AG04449 (cell line): Measurements from ENCODE around the gene TUBA1B.
A peak's percentile ranks its signal among the peaks of the same experiment; 100 is the strongest.
"Not testable (repeated sequence)": the region's sequence is repeated elsewhere in the genome, so short reads cannot be mapped to it uniquely, and the experiment has no call there.

Experiments used
- CTCF ChIA-PET: fragments of 350-600 bp; formaldehyde crosslinking; extraction: SDS; loops from one replicate; lab custom pipeline; 2021; ENCODE audit warnings: antibody characterized with exemption; lab: Yijun Ruan, JAX
- POLR2A ChIA-PET: fragments of 400-600, 350-600 bp; formaldehyde crosslinking; extraction: SDS; loops from one replicate; lab custom pipeline; 2020; ENCODE audit warnings: antibody characterized with exemption, inconsistent platforms; lab: Yijun Ruan, JAX
- DNase-seq: peaks from one replicate; pipeline ENCODE4 v3.0.0-alpha.2; 2010; ENCODE audit warnings: low read depth, low spot score
- H3K4me3 ChIP-seq: 2 replicates; pipeline ENCODE4 v1.5.1; 2011; ENCODE audit warnings: low read depth, mild to moderate bottlenecking, control low read depth, low read length
- TF ChIP-seq, protein P1 (sequence below): IDR thresholded peaks from one replicate; pipeline ENCODE4 v1.5.1; 2011; ENCODE audit warnings: mild to moderate bottlenecking, moderate library complexity, low read length, control low read depth, inconsistent platforms; ENCODE audit not compliant: insufficient read depth; ENCODE audit errors: missing control alignments

TUBA1B gene

DNA sequence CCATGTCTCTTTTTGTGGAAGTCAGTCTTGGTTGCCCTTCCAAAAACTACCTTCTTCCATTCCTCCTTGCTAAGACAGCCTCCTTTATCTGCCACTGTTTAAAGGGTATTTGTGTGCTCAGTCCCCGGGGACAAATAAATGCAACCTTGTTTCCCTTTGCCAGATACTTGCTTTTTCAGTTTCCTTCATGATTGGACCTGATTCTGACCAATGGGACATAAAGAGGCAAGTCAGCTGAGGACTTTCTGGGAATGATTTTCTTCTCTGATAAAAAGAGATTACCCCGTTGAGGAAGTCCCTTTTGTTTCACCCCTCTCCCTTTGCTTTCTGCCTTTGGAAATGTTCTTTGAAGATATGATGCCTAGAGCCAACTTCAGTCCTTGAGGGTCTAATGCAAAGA is 7.4 kb upstream of the TUBA1B start:
- TF ChIP-seq, protein P1, sequence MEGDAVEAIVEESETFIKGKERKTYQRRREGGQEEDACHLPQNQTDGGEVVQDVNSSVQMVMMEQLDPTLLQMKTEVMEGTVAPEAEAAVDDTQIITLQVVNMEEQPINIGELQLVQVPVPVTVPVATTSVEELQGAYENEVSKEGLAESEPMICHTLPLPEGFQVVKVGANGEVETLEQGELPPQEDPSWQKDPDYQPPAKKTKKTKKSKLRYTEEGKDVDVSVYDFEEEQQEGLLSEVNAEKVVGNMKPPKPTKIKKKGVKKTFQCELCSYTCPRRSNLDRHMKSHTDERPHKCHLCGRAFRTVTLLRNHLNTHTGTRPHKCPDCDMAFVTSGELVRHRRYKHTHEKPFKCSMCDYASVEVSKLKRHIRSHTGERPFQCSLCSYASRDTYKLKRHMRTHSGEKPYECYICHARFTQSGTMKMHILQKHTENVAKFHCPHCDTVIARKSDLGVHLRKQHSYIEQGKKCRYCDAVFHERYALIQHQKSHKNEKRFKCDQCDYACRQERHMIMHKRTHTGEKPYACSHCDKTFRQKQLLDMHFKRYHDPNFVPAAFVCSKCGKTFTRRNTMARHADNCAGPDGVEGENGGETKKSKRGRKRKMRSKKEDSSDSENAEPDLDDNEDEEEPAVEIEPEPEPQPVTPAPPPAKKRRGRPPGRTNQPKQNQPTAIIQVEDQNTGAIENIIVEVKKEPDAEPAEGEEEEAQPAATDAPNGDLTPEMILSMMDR: no peak
- DNase-seq: no peak
- POLR2A ChIA-PET: no interaction called here
- no peak overlapping the region for H3K4me3 ChIP-seq
- CTCF ChIA-PET: interaction anchor here (0.9 to 2.2 kb wide), 5 partner anchors 8 to 75 kb away, joined by 3 to 7 read pairs (median 4); partner anchors contain the start of gene TUBA1B

DNA sequence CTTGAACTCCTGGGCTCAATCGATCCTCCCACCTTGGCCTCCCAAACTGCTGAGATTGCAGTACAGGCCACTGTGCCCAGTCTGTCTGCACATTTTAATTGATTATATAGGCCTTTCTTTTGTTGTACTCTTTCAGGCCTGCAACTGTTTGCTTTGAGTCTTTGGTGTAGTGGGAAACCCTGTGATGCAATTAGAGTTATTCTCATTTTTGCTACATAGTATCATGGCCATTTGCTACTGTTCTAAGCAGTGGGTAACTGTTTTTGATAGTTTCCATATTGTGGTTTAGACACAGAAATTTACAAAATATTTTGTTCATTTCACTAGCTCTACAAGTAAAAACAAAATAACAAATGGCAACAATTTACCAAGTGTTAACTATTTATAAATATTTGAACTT is 6.3 kb upstream of the TUBA1B start:
- no peak overlapping the region for H3K4me3 ChIP-seq
- TF ChIP-seq, protein P1: no peak
- ChIA-PET POLR2A (no interaction called here), CTCF (interaction anchor here (0.9 to 2.2 kb wide), 4 partner anchors 8 to 74 kb away, joined by 4 to 7 read pairs (median 6); no protein-coding TSS in a partner anchor)
- DNase-seq: no peak

DNA sequence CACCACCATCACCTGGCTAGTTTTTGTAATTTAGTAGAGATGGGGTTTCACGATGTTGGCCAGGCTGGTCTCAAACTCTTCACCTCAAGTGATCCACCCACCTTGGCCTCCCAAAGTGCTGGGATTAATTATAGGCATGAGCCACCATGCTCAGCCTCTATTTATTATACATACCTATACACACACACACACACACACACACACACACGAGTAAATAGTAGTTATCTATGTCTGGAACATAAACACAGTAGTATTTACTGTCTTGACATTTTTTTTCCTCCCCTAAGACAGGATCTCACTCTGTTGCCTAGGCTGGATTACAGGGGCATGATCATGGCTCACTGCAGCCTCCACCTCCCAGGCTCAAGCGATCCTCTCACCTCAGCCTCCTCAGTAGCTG is 5.8 kb upstream of the TUBA1B start:
- POLR2A ChIA-PET, H3K4me3 ChIP-seq, DNase-seq: not testable (repeated sequence)
- CTCF ChIA-PET: interaction anchor here (2.2 kb wide), 1 partner anchor 38 kb away, joined by 7 read pairs; no protein-coding TSS in a partner anchor

DNA sequence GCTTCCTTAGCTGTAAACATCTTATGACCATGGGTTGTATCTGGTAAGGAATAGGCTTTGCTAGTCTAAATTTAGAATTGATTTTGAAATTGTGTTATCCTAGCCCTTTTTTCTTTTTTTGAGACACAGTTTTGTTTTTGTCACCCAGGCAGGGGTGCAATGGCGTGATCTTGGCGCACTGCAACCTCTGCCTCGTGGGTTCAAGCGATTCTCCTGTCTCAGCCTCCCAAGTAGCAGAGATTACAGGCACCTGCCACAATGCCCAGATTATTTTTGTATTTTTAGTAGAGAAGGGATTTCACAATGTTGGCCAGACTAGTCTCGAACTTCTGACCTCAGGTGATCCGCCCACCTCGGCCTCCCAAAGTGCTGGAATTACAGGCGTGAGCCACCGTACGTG is 2.4 kb upstream of the TUBA1B start:
- H3K4me3 ChIP-seq: no peak overlapping the region
- ChIA-PET CTCF (interaction anchor here (0.9 to 5.7 kb wide), 5 partner anchors 13 to 100 kb away, joined by 3 to 93 read pairs (median 57); no protein-coding TSS in a partner anchor), POLR2A (interaction anchor here (0.9 to 1.2 kb wide), 2 partner anchors 24 to 38 kb away, joined by 3 to 4 read pairs; no protein-coding TSS in a partner anchor)
- DNase-seq: no peak
- TF ChIP-seq, protein P1: no peak

DNA sequence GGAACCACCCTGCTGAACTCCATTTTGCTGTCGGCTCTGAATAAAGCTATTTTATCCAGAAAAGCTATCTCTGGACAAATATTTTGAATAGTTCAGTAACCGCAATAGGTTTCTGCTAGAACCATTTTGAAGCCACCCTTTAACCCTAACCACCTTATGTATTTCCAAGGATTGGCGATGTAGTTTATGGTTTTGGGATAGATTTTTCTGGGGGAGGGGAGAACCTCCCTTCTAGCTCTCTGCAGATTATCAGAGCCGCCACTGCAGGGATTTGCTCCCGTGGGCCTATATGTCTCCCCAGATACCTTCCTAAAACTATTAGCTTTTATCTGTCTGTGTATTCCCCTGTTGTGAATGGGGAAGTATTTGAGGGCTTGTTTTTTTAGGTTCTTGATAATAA is 1.8 kb upstream of the TUBA1B start:
- DNase-seq: no peak
- TF ChIP-seq, protein P1: no peak
- H3K4me3 ChIP-seq: peak overlapping the region; percentile 58
- ChIA-PET POLR2A (interaction anchor here (0.9 to 4.4 kb wide), 3 partner anchors 25 to 133 kb away, joined by 3 to 24 read pairs (median 4); no protein-coding TSS in a partner anchor), CTCF (interaction anchor here (0.9 to 5.7 kb wide), 5 partner anchors 12 to 101 kb away, joined by 3 to 93 read pairs (median 57); no protein-coding TSS in a partner anchor)

DNA sequence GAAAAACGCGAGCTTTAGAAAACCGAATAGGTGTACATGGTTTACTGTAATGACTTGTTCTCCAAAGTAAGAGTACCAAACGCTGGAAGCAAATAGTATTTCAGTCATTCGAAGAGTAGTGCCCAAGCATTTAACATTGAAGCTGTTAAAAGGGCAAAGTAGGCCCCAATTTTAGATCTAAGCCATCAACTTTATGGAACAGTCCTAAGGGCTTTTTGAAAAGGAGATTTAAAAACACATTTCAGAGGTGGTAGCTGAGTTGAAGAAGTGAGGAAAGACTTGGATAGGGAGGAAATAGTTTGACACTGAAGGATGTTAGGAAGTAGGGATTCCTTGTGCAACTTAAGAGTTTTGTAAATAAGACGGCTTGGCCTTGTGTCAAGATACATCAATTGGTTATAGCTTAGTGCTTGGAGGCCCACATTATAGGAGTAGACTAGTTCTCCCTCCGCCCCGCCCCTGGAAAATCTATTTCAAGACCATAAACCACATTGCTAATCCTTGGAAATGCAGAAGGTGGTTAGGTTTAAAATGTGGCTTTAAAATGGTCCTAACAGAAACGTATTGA is 783 bp upstream of the TUBA1B start:
- CTCF ChIA-PET: interaction anchor here (0.8 to 5.7 kb wide), 9 partner anchors 11 to 131 kb away, joined by 3 to 93 read pairs (median 17); partner anchors contain the start of gene RHEBL1
- POLR2A ChIA-PET: interaction anchor here (1.0 to 4.4 kb wide), 14 partner anchors 9 to 139 kb away, joined by 3 to 37 read pairs (median 21); partner anchors contain the start of genes LMBR1L and TUBA1A
- no peak for DNase-seq
- H3K4me3 ChIP-seq: peak overlapping the region; percentile 58
- TF ChIP-seq, protein P1: no peak
